Measurements from ENCODE around the gene ZDHHC8. TPM values are rescaled to one million over a fixed set of nuclear protein-coding genes. Genes with fewer than 3 reads are reported as not detected.

The ZDHHC8 gene
- total RNA-seq, 1 experiment from 2014 or later: 89.3 TPM

- Histone ChIP-seq H4K20me1 (ENCODE audit: insufficient read depth) (0 out of 2 replicates have a peak, but pooled peaks cover 2% of the 10 kb centered on the region), H3K27ac (ENCODE audit: low read depth, low read length) (no peak overlapping the region), H3K9me2 (ENCODE audit: insufficient read depth) (no peaks in the 10 kb centered on the region), H3K79me2 (ENCODE audit: insufficient read depth, low read length) (peaks cover 89% of the 10 kb centered on the region), H2AFZ (ENCODE audit: low read depth, low read length, poor library complexity, severe bottlenecking) (no peak overlapping the region), H3K4me1 (ENCODE audit: control insufficient read depth in 1 of 2, insufficient read depth in 2 of 2, low read length in 2 of 2) (no peaks in the 10 kb centered on the region), H3K27me3 (ENCODE audit: insufficient read depth, low read length) (no peaks in the 10 kb centered on the region), H3K4me2 (ENCODE audit: low read length) (no peak overlapping the region), H3K9ac (ENCODE audit: low read length) (no peak overlapping the region), H3K4me3 (replicated peaks in 1 of 2; ENCODE audit: low read depth in 1 of 2, low read length in 2 of 2) (no peak overlapping the region), H3K9me3 (ENCODE audit: control insufficient read depth in 1 of 2, insufficient read depth in 1 of 2, low read depth in 1 of 2, low read length in 2 of 2) (no peaks in the 10 kb centered on the region), H3K36me3 (ENCODE audit: control insufficient read depth in 1 of 2, insufficient read depth in 2 of 2, low read length in 2 of 2) (peaks cover 62 to 83% of the 10 kb centered on the region in 2 experiments)
- ATAC-seq (no peak), DNase-seq (ENCODE audit: low read depth, low spot score) (no peak)
- BruUV-seq (replicated peaks): no TSS peak
- RAD21 ChIA-PET (ENCODE audit: low non-redundant PET in 1 of 2, low total read pairs in 2 of 2, uncharacterized antibody in 2 of 2, unreplicated experiment in 2 of 2): no interaction called here
- TF ChIP-seq MAX (IDR thresholded peaks at IDR 0.05) (no peak), CEBPB (IDR thresholded peaks at IDR 0.05; ENCODE audit: low read depth) (no peak), YY1 (IDR thresholded peaks at IDR 0.05; ENCODE audit: extremely low read depth, insufficient replicate concordance, low read depth, low read length) (no peak), POLR2AphosphoS5 (IDR thresholded peaks at IDR 0.05; ENCODE audit: low read depth, low read length) (no peak), CBX3 (IDR thresholded peaks at IDR 0.05; ENCODE audit: low read depth) (no peak), SIN3A (IDR thresholded peaks at IDR 0.05; ENCODE audit: low read depth) (no peak)
- POLR2A ChIA-PET: no interaction called here
- intact Hi-C loops (cut with micrococcal nuclease): no loop called here
- CTCF ChIA-PET: no interaction called here
These were observed 32.4 kb upstream of the ZDHHC8 start for GRCh38 chr22:20099099-20099711.

GRCh38 chr22:20101638-20102037 is 30.0 kb upstream of the ZDHHC8 start:
- Histone ChIP-seq H3K4me1 (ENCODE audit: control insufficient read depth in 1 of 2, insufficient read depth in 2 of 2, low read length in 2 of 2) (no peaks in the 10 kb centered on the region), H3K79me2 (ENCODE audit: insufficient read depth, low read length) (peaks cover 86% of the 10 kb centered on the region), H3K27me3 (ENCODE audit: insufficient read depth, low read length) (no peaks in the 10 kb centered on the region), H3K4me3 (replicated peaks in 1 of 2; ENCODE audit: low read depth in 1 of 2, low read length in 2 of 2) (no peak overlapping the region), H3K4me2 (ENCODE audit: low read length) (no peak overlapping the region), H3K27ac (ENCODE audit: low read depth, low read length) (no peak overlapping the region), H4K20me1 (ENCODE audit: insufficient read depth) (0 out of 2 replicates have a peak, but pooled peaks cover 2% of the 10 kb centered on the region), H3K9me2 (ENCODE audit: insufficient read depth) (no peaks in the 10 kb centered on the region), H3K9me3 (ENCODE audit: control insufficient read depth in 1 of 2, insufficient read depth in 1 of 2, low read depth in 1 of 2, low read length in 2 of 2) (no peaks in the 10 kb centered on the region), H3K9ac (ENCODE audit: low read length) (no peak overlapping the region), H2AFZ (ENCODE audit: low read depth, low read length, poor library complexity, severe bottlenecking) (no peak overlapping the region), H3K36me3 (ENCODE audit: control insufficient read depth in 1 of 2, insufficient read depth in 2 of 2, low read length in 2 of 2) (peaks cover 48 to 68% of the 10 kb centered on the region in 2 experiments)
- ATAC-seq (0 out of 2 replicates have a peak, but pooled peaks have one; percentile 20), DNase-seq (ENCODE audit: low read depth, low spot score) (no peak)
- CTCF ChIA-PET: no interaction called here
- RAD21 ChIA-PET (ENCODE audit: low non-redundant PET in 1 of 2, low total read pairs in 2 of 2, uncharacterized antibody in 2 of 2, unreplicated experiment in 2 of 2): no interaction called here
- POLR2A ChIA-PET: no interaction called here
- intact Hi-C loops (cut with micrococcal nuclease): no loop called here
- no TSS peak for BruUV-seq (replicated peaks)
- TF ChIP-seq ATF3 (IDR thresholded peaks at IDR 0.05): no peak
- TF ChIP-seq SP1 (IDR thresholded peaks at IDR 0.05; ENCODE audit: low read depth): no peak
- TF ChIP-seq FOSL1 (IDR thresholded peaks at IDR 0.05; ENCODE audit: low read depth): no peak
- no peak for TF ChIP-seq EGR1 (IDR thresholded peaks at IDR 0.05; ENCODE audit: low read depth)
- no peak for TF ChIP-seq SIN3A (IDR thresholded peaks at IDR 0.05; ENCODE audit: low read depth)
- no peak for TF ChIP-seq REST (IDR thresholded peaks at IDR 0.05; ENCODE audit: low read depth)
- no peak for TF ChIP-seq SRF (IDR thresholded peaks at IDR 0.05; ENCODE audit: low read depth)
- no peak for TF ChIP-seq MAX (IDR thresholded peaks at IDR 0.05)
- TF ChIP-seq EZH2 (IDR thresholded peaks at IDR 0.05): no peak
- TF ChIP-seq CTCF (IDR thresholded peaks at IDR 0.05 in 2 of 3, conservative IDR thresholded peaks at IDR 0.05 in 1 of 3; ENCODE audit: borderline replicate concordance in 1 of 3, insufficient read depth in 1 of 3, low read depth in 2 of 3, low read length in 2 of 3): no peak
- no peak for TF ChIP-seq CEBPB (IDR thresholded peaks at IDR 0.05; ENCODE audit: low read depth)

Measured in HCT116 (cell line).